ENCODE results near the gene UGT1A3.

The UGT1A3 gene

DNA sequence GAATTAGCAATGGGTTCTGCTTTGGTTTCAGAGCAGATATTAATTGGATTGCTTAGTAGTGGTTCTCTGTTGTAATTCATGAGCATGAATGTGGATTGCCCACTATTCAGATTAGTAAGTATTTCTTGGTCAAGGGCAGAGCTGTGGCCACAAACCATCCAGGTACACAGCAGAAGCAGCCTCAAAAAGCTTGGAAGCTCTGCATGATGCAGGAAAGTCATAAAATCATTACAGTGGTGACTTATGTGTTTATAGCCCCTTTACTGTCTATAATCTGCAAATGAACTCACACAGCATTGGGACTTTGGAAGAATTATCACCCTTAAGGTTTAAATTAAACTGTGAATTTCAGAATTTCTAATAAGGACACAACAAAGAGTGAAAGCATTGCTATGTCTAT lies 29.3 kb downstream of the UGT1A3 start:
- DNase-seq (ENCODE audit: low spot score) = no peak

DNA sequence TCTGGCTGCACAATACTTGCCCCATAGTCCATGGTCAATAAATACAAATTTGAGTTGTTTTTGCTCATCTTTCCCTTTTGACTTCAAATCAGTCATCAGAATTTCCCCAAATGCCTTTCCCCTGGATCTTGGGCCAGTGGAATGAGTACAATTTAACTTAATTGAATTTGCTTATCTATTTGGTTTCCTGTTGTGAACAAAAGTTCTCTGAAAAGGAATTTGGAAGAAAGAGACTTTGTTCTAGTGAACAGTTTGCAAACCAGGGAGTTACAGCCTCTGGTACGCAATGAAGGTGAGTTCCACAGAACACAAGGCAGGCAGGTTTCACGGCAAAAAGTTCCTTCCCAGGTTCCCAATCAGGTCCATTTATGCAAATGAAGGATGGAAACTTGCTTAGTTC lies 30.0 kb downstream of the UGT1A3 start:
- no peak for DNase-seq (ENCODE audit: low spot score)

DNA sequence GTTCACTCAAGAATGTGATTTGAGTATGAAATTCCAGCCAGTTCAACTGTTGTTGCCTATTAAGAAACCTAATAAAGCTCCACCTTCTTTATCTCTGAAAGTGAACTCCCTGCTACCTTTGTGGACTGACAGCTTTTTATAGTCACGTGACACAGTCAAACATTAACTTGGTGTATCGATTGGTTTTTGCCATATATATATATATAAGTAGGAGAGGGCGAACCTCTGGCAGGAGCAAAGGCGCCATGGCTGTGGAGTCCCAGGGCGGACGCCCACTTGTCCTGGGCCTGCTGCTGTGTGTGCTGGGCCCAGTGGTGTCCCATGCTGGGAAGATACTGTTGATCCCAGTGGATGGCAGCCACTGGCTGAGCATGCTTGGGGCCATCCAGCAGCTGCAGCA lies 31.2 kb downstream of the UGT1A3 start, which contains the start of gene UGT1A1:
Gene UGT1A1, plus strand, starts transcription at position 228 of the 400 bp plus-strand sequence. Its CDS starts 18 bp downstream, at position 246.
- DNase-seq (ENCODE audit: low spot score) = no peak

DNA sequence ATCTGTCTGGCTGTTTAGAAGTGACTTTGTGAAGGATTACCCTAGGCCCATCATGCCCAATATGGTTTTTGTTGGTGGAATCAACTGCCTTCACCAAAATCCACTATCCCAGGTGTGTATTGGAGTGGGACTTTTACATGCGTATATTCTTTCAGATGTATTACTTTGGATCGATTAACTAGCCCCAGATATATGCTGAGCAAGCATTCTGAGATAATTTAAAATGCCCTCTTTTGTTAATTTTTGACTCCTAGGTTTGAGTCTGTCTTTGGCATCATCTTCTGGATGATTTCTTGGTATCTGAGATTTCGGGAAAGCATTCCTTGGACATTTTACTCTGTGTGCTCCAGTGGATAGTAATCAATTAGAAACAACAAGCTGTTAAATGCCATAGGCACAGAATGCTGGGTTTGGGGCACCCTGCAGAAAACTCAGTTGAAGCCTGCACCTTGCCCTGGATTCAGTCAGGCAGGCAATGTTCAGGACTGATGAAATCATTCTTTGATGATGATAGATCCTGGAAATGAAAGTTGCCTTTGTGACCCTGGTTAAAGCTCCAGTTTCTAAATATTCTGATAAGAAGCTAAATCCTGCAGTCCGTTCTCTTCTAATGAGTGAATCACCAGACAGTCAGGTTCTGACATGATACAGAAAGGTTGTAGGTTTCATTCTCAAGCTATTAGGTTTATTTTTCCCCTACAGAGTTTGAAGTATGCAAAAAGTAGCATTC lies 32.4 kb downstream of the UGT1A3 start:
- DNase-seq (ENCODE audit: low spot score) = no peak

DNA sequence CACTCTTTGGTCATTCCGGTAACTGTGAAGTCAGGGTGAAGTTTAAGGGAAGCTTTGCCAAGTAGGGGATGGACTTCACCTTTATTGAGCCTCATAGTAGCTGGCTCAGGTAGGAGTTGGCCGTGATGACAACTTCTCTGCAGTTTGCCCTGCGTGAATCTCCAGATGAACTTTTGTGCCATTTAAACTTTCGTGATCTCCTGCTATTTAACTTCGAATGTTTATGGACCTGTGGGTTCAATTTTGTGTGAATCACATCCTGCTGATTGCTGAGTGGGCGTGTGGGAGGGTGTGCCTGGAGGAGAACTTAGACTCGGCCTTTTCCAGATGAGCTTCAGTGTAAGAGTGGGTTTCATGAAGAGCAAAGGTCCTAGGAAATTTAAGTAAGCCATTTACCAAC lies 35.4 kb downstream of the UGT1A3 start:
- DNase-seq (ENCODE audit: low spot score) = no peak

DNA sequence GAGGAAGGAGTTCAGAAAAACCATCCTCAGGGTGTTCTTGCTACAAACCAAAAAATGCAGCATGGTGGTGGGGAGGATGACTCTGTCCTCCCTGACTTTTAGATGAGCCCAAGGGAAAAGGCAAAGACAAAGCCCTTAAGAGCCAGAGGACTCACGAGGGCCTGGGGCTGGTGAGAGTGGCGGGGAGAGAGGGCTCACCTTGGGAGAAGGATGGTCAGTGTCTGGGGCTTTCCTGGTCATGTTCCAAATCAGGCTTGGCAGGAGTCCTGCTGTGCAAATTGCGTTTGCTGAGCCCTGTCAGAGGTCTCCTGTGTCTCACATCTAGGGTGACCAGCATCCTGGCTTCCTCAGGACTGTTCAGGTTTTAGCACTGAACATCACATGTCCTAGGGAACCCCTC lies 35.9 kb downstream of the UGT1A3 start:
- DNase-seq (ENCODE audit: low spot score) = no peak

DNA sequence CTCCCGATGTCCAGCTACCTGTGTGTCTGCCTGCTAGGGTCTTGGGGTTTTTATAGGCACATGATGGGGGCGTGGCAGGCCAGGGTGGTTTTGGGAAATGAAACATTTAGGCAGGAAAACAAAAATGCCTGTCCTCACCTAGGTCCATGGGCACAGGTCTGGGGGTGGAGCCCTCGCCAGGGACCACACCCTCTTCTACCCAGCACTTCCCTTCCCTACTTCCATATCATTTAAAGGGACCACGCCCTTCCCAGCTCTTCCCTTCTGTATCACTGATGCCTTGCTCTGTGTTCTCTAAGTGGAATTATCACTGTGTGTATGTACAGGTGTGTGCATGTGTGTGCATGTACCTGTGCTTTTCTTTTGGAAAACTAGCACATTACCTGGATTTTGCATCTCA lies 37.6 kb downstream of the UGT1A3 start:
- DNase-seq (ENCODE audit: low spot score) = no peak

DNA sequence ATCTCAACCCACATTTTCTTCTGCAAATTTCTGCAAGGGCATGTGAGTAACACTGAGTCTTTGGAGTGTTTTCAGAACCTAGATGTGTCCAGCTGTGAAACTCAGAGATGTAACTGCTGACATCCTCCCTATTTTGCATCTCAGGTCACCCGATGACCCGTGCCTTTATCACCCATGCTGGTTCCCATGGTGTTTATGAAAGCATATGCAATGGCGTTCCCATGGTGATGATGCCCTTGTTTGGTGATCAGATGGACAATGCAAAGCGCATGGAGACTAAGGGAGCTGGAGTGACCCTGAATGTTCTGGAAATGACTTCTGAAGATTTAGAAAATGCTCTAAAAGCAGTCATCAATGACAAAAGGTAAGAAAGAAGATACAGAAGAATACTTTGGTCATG lies 39.2 kb downstream of the UGT1A3 start:
- no peak for DNase-seq (ENCODE audit: low spot score)

DNA sequence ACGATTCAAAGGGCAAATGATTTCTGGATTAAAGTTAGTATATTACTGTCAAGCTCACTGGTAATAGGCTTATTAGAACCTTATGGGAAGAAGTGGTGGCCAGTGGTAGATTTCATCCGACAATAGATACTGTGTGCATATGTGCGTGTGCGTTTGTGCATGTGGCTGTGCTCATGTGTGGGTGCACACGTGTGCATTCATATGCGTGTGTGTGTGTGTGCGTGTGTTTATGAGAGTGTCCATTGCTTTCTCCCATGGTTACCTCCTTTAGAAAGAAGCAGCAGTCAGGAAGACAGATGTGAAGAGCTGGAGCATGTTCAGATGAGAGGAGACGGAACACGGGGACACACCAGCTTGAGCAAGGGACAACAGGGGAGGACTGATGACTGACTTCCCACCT lies 40.4 kb downstream of the UGT1A3 start:
- no peak for DNase-seq (ENCODE audit: low spot score)

DNA sequence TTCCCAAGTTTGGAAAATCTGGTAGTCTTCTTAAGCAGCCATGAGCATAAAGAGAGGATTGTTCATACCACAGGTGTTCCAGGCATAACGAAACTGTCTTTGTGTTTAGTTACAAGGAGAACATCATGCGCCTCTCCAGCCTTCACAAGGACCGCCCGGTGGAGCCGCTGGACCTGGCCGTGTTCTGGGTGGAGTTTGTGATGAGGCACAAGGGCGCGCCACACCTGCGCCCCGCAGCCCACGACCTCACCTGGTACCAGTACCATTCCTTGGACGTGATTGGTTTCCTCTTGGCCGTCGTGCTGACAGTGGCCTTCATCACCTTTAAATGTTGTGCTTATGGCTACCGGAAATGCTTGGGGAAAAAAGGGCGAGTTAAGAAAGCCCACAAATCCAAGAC lies 43.3 kb downstream of the UGT1A3 start:
- no peak for DNase-seq (ENCODE audit: low spot score)

DNA sequence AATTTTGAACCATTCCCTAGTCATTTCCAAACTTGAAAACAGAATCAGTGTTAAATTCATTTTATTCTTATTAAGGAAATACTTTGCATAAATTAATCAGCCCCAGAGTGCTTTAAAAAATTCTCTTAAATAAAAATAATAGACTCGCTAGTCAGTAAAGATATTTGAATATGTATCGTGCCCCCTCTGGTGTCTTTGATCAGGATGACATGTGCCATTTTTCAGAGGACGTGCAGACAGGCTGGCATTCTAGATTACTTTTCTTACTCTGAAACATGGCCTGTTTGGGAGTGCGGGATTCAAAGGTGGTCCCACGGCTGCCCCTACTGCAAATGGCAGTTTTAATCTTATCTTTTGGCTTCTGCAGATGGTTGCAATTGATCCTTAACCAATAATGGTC lies 43.7 kb downstream of the UGT1A3 start:
- DNase-seq (ENCODE audit: low spot score) = no peak

DNA sequence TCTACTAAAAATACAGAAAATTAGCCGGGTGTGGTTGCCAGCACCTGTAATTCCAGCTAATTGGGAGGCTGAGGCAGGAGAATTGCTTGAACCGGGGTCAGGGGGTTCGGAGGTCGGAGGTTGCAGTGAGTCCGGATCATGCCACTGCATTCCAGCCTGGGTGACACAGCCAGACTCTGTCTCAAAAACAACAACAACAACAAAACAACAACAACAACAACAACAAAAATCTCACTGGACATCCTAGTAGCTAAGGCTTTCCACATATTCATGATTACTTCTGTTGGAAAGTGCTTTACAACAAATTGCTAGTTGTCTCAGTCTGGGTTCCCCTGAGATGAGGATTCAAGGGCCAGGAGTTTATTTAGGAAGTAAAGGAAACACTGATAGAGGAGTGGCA lies 45.0 kb downstream of the UGT1A3 start:
- no peak for DNase-seq (ENCODE audit: low spot score)

DNA sequence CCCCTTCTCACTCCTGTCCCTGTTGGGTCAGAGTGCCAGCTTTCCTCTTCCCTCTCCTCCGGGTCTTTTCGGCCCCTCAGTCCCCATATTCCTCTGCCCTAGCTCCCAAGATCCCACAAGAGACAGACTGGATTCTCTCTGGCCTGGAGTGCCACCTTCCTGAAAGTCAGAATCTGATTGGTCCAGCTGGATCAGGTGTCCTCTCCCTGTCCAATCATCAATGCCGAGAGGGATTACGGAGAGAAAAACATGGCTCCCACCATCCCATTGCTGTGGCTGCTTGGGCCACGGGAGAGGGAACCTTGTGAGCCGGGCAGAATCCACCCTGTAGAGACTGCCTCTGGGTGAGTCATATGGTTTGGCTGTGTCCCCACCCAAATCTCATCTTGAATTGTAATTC lies 46.6 kb downstream of the UGT1A3 start:
- DNase-seq (ENCODE audit: low spot score) = no peak

DNA sequence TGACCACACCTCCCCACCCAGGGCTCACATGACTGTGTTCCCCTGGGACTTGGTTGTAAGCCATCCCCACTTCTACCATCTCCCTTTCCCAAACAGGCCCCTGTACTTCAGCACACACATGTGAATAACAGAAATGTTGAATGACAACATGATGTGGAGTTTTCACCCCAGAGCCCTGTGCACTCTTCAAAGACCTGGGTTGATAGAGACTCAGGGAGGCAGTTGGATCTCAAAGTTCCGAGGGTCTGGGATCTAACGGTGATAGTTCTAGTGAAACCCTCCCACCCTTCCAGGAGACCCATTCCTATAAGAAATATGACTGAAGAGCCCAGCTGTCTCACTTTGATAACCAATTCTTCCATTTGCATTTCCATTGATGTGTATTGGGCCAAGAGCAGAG lies 49.2 kb downstream of the UGT1A3 start, which contains the start of gene MROH2A:
Gene MROH2A, plus strand, starts transcription at position 301 of the 400 bp plus-strand sequence. CDS start 1,029 bp downstream, outside the sequence.
- DNase-seq (ENCODE audit: low spot score) = no peak

DNA sequence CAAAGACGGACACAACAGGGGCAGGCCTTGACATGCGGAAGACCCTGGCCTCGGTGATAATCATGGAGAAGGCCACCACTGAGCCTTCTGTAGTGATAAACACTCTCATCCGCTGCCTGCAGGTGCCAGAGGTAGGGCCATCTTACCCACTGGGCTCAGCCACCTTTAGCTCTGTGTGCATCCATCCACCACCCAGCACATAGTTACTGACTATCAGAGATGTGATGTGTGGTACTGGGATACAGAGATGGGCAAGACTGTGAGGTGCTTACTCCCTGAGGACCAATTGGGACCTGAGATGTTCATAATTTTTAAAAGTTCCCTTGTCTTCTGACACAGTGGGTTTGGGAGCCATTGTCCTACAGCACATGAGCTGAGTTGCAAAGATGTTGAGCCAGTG lies 50.9 kb downstream of the UGT1A3 start:
- no peak for DNase-seq (ENCODE audit: low spot score)

DNA sequence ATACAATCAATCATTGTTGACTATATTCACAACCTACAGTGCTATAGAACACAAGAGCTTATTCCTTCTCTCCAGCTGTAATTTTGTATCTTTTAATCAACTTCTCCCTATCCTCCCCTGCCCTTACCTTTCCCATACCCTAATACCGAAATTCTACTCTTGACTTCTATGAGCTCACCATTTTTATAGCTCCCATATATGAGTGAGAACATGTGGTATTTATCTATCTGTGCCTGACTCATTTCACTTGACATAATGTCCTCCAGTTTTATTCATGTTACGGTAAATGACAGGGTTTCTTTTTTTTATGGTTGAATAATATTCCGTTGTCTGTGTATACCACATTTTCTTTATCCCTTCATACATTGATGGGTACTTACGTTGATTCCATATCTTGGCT lies 51.9 kb downstream of the UGT1A3 start:
- DNase-seq (ENCODE audit: low spot score) = no peak

DNA sequence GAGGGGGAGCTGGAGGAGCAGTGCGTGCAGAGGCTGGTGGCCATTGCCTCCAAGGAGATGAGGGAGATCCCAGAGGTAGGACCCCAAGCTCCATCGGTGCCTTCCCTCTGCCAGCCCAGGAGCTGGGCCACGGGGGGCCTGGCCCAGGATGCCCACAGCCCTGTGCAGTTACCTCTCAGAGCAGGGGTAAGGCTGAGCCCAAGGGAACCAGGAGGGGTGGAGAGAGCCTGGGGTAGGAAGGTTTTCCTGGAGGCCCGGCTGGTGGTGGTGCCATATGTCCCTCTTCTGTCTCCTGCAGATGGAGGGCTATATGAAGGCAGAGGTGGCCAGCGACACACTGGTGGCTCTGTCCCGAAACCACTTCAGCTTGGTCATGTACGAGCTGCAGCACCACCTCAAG lies 60.7 kb downstream of the UGT1A3 start:
- DNase-seq (ENCODE audit: low spot score) = no peak

DNA sequence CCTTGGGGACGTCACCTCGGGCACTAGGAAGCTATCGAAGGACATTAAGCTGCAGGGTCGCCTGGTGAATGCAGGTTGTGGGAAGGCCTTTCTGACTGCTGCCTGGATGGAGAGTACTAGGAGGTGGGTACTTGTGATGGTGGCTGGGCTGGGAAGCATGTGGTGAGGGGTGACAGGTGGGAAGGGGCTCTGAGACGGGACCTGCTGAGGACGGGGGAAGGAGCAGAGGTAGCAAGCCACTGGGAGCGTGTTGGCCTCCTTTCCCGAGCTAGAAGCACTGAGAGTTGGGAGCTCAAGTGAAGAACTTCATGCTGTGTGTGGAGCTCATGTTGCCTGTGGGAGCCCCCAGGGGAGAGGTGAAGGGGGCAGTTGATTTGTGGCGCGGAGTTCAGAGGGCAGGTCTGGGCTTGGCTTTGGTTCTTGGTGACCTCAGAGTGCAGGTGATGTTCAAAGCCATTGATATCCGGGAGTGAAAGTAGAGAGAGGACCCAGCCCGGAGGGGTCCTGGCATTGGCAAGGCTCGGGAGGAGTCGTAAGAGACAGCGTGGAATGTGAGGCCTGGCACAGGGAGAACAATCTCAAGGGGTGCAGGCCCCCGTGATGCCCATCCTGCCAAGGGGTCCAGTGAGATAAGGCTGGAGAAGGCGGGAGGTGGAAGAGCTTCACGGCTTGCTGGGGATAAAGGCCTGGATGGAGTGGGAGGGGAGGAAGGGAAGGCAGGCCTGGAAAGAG lies 62.5 kb downstream of the UGT1A3 start:
- no peak for DNase-seq (ENCODE audit: low spot score)

DNA sequence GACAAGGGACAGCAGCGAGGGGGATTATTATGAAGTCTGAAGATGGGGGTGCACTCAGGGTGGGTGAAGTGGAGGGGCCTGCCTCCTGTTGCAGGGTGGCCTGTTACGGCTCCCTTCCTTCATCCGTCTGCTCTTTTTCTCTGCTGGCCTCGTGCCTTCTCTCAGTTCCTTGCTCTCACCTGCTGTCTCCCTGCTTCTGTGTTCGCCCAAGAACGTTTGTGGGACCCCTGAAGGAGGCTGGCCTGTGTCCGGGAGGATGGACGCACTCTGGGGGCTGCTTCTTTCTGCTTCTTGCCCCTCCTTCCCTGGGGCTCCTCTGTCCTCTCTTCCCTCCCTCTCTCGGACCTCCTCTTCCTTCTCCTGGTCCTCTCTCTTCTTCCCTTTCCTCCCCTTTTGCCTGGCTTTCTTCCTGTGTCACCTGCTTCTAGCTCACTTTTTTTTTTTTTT lies 63.1 kb downstream of the UGT1A3 start:
- DNase-seq (ENCODE audit: low spot score) = no peak

DNA sequence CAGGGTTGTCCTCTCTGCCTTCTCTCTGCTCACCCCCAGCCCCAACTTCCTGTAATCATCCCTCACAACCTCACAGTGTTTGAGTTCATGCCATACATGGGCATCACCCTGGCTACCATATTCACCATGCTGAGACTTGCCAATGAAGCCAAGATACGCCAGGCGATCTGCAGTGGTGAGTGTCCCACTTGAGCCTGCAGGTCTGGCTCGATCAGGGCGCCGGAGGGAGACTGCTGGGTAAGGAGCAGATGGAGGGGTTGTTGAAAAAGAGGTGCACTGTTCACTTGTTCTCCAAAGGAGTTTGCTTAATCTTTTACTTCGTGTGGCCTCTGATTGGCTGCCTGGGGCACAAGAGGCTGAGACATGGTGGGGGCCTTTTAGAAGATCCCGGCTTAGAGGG lies 63.9 kb downstream of the UGT1A3 start:
- DNase-seq (ENCODE audit: low spot score) = no peak

DNA sequence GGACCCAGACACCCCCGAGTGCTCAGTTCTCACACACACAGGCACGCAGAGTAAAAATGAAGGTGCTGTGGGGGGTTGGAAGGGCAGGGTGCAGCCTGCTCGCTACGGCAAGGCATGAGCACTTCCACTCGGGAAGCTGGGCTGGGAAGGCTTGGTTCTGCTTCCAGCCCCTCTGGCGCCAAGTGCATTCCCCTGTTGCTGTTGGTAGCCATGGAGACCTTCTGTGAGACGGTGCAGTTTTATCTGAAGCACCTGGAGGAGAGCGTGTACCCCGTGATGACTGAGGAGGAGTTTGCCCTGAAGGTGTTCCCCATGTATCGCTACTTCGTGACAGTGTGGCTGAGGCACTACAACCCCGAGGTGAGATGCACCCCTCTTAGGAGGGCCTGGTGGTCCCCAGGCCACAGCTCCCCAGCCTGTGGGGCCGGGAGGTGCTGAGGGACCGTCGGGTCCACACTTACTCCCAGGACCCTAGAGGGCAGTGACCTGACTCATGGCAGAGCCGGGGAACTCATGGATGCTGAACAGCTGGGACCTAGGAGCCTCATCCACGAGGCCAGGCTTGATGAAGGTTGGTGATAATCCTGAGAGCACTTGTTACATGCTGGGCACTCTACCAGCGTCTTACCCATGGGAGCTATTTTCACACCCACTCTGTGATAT lies 64.8 kb downstream of the UGT1A3 start:
- no peak for DNase-seq (ENCODE audit: low spot score)

DNA sequence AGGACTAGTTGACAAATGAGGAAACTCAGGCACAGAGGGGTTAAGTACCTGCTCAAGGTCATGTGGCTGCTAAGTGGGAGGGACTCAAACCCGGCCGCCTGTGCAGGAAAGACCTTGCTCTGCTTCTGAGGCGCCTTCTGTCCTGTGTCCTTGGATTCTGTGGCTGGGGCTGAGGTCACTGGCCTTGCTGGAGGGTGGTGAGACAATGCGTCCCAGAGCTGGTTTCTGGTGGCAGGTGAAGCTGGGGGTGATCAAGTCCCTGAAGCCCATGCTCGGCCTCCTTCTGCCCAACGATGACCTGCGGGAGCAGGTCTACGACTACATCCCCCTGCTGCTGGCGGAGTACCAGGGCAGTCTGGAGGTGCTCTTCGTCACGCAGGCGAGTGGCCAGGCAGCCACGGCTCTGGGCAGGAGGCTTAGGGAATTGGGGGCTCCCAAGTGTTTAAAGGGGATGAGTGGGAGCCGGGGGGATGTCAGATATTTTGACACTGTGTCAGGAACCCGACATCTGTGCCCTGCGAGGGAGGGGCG lies 65.4 kb downstream of the UGT1A3 start:
- no peak for DNase-seq (ENCODE audit: low spot score)

DNA sequence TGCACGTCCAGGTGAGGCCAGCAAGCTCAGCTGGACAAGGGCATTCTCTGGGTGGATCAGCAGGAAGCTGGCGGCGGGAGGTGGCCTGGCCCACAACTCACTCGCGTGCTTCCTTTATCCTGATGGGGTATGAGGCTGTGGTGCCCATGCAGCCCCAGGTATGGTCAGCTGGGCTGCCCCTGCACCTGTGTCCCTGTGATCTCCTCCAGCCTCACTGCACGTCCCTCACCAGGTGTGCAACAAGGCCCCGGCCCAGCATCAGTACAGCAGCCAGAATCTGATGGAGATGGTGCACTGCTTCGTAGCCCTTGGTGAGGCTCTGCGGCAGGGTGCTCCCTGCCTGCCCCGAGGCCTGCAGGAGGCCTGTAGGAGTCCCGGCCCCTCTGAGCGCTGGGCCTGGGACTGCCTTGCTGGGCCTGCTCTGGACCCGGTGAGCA lies 66.9 kb downstream of the UGT1A3 start:
- no peak for DNase-seq (ENCODE audit: low spot score)
